T-helper 17 cell (primary cell): ENCODE data around the gene RND2. TPM values are rescaled to one million over a fixed set of nuclear protein-coding genes. Genes with fewer than 3 reads are reported as not detected.

Experiments used
- ATAC-seq: fragments of 150-1000 bp; cut with Tn5 transposase; 2 replicates; pipeline ENCODE4 v1.10.0; 2021; ENCODE audit warnings: mild to moderate bottlenecking, moderate library complexity
- DNase-seq, 3 donors: peaks; one replicate each; pipeline versions ENCODE4 v3.0.0 to v3.0.0-alpha.2; 2020 to 2021
- H3K9me3 ChIP-seq: one replicate; pipeline ENCODE4 v1.7.0; 2013; ENCODE audit warnings: low read length, mild to moderate bottlenecking; ENCODE audit not compliant: control insufficient read depth, poor library complexity, severe bottlenecking
- H3K27ac Mint-ChIP-seq: one replicate; pipeline ENCODE4 v1.8.0; 2022; ENCODE audit warnings: mild to moderate bottlenecking, moderate library complexity, mixed read lengths
- H3K27me3 Mint-ChIP-seq: one replicate; pipeline ENCODE4 v1.8.0; 2022; ENCODE audit warnings: mixed read lengths
- H3K36me3 Mint-ChIP-seq: one replicate; pipeline ENCODE4 v1.8.0; 2022; ENCODE audit warnings: low read depth, mixed read lengths
- H3K4me1 Mint-ChIP-seq: one replicate; pipeline ENCODE4 v1.8.0; 2022; ENCODE audit warnings: mild to moderate bottlenecking, mixed read lengths
- H3K4me3 Mint-ChIP-seq: one replicate; pipeline ENCODE4 v1.8.0; 2022; ENCODE audit warnings: mild to moderate bottlenecking, moderate library complexity, mixed read lengths
- total RNA-seq, 4 donors: library from RNA in 2 of 4; stranded (reverse) in 2 of 4; gene quantifications; one replicate each; pipeline ENCODE4 v1.2.3 and lab custom pipeline; 2022 to 2026

The RND2 gene
- total RNA-seq, 2 donors from 2014 or later: 0.12 to 1.1 TPM

DNA sequence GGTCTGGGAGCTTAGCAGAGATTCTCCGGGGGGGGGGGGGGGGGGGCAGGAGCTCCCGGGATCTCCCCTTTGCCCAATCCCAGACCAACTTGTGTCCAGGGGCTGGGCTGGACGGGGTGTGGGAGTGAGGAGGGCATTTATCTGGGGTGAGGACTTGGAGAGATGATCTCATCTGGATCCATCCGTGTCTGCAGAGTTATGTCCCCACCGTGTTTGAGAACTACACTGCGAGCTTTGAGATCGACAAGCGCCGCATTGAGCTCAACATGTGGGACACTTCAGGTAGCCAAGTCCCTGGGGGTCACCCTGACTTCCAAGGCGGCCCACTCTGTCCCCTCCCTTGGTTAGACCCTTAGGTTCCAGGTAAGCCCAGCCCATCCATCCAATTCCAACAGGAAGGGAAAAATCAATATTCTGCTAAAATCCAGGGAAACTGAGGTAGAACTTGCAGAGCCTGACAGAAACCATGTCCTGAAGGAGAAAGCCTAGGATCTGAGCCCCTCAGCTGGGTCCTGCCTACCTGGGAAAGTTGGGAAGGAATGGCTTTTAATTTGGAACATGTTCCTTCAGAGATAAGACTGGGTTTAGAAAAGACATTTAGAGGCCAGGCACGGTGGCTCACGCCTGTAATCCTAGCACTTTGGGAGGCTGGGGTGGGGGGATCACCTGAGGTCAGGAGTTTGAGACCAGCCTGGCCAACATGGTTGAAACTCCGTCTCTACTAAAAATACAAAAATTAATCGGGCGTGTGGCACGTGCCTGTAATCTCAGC lies 921 bp downstream of the RND2 start:
- peak overlapping the region; percentile 95 for H3K27ac Mint-ChIP-seq
- H3K36me3 Mint-ChIP-seq: no peaks in the 10 kb centered on the region
- H3K4me1 Mint-ChIP-seq: peaks cover 16% of the 10 kb centered on the region
- ATAC-seq (no peak), DNase-seq (no peak)
- peak overlapping the region; percentile 92 for H3K4me3 Mint-ChIP-seq
- H3K27me3 Mint-ChIP-seq: no peaks in the 10 kb centered on the region
- no peaks in the 10 kb centered on the region for H3K9me3 ChIP-seq

DNA sequence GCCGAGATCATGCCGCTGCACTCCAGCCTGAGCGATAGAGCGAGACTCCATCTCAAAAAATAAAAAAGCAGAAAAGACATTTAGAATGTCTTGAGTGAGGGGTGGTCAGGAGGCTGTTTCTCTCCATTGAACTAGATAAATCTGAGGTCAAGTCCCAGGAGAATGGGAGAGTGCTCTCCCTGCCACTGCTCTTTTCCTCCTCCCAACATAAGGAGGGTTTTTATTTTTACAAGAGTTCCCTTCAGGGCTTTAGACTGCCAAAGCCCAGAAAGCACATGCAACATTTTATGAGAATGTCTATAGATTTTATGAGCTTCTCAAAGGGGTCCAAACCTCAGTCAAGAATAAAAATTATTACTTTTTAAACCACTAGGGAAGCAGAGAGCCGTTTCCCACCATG lies 1.6 kb downstream of the RND2 start:
- no peaks in the 10 kb centered on the region for H3K9me3 ChIP-seq
- DNase-seq (no peak), ATAC-seq (no peak)
- H3K4me3 Mint-ChIP-seq: peak overlapping the region; percentile 25
- no peaks in the 10 kb centered on the region for H3K27me3 Mint-ChIP-seq
- no peaks in the 10 kb centered on the region for H3K36me3 Mint-ChIP-seq
- peak overlapping the region; percentile 95 for H3K27ac Mint-ChIP-seq
- peaks cover 12% of the 10 kb centered on the region for H3K4me1 Mint-ChIP-seq

DNA sequence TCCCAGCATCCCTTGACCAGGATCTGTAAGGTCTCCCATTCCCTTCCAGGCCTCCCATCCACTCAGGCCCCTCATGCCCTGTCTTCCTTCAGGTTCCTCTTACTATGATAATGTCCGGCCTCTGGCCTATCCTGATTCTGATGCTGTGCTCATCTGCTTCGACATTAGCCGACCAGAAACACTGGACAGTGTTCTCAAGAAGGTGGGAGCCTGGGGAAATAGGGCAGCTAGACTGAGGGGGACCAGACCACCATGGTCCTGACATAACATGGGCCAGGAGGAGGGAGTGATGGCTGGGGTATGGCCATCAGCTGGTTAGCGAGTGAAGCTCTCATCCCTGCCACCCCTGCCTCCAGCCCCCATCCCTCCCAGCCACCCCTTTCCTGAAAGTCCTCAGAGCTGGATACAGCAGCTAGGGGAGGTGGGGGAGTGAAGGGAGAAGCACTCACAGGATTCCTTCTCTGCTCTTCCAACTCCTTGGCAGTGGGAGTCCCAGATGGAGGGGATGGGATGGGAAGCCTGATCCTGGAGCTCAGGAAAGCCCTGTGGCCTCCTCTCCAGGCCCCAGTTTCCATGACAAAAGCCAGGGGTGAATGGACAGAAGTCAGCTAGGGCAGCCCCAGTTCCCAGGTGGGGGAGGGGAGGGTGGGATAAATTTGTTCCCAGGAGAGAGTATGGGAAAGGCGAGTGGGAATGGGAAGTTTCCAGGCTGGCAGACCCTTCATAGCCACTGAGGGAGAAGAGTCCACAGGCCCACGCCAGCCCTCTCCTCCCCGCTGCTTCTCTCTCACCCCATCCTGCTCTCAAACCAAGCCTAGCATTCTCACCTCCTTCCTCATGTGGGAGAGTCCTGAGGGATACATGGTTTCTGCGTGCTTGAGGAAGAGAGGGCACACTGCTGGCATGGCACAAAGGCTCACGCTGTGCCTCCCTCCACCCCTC lies 2.3 kb downstream of the RND2 start:
- H3K4me1 Mint-ChIP-seq: peaks cover 12% of the 10 kb centered on the region
- ATAC-seq (no peak), DNase-seq (no peak)
- H3K27me3 Mint-ChIP-seq: no peaks in the 10 kb centered on the region
- peak overlapping the region; percentile 51 for H3K27ac Mint-ChIP-seq
- peak overlapping the region; percentile 57 for H3K4me3 Mint-ChIP-seq
- no peaks in the 10 kb centered on the region for H3K9me3 ChIP-seq
- no peaks in the 10 kb centered on the region for H3K36me3 Mint-ChIP-seq

DNA sequence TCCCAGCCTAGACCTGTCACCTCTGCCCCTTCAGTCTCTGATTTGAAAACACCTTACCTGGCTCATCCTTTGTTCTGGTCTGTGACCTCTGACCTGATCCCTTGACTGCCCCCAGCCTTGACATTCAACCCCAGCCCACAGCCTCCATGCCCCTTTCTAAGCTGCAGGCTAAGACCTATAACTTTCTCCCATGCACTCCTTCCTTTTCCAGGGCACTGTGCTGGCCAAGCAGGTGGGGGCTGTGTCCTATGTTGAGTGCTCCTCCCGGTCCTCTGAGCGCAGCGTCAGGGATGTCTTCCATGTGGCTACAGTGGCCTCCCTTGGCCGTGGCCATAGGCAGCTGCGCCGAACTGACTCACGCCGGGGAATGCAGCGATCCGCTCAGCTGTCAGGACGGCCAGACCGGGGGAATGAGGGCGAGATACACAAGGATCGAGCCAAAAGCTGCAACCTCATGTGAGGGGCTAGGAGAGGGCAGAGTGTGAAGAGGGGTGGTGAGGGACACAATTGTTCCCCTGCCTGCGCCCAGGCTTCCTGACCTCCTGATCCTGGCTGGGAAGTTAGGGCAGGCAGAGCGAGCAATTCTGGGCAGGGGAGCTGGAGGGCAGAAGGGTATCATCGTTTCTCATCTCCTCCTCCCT lies 3.3 kb downstream of the RND2 start:
- ATAC-seq (no peak), DNase-seq (no peak)
- H3K9me3 ChIP-seq: no peaks in the 10 kb centered on the region
- H3K36me3 Mint-ChIP-seq: no peaks in the 10 kb centered on the region
- peak overlapping the region; percentile 51 for H3K27ac Mint-ChIP-seq
- peak overlapping the region; percentile 57 for H3K4me3 Mint-ChIP-seq
- H3K27me3 Mint-ChIP-seq: no peaks in the 10 kb centered on the region
- H3K4me1 Mint-ChIP-seq: peaks cover 12% of the 10 kb centered on the region

DNA sequence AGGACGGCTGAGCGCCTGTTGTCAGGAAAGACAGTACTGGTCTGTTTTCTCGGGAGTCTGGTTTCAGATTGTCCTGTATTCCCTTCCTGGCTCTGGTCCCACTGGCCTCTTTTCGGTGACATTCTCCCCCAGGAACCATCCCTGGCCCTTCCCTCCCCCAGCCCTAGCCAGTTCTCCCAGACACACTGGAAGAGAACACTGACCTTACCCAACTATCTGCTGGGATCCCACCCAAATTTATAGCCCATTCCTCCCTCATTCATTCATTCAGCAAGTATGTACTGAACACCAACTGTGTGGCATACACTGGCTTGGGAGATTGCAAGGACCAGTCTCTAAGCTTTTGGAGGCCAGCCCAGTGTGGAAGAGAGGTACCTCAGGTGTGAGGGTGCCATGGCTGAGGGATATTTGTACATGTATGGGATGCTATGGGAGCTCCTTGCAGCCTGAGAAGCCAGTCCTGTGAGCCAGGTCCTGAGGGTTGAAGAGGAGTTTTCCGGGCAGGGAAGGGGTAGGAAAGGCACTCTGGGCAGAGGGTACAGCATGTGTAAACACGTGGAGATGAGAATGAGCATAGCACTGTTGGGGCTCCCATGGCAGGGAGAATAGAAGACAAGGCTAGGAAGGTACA lies 5.2 kb downstream of the RND2 start:
- no peaks in the 10 kb centered on the region for H3K9me3 ChIP-seq
- H3K27ac Mint-ChIP-seq: peak overlapping the region; percentile 62
- H3K27me3 Mint-ChIP-seq: no peaks in the 10 kb centered on the region
- DNase-seq (no peak), ATAC-seq (no peak)
- no peaks in the 10 kb centered on the region for H3K36me3 Mint-ChIP-seq
- H3K4me1 Mint-ChIP-seq: peaks cover 5% of the 10 kb centered on the region
- no peak overlapping the region for H3K4me3 Mint-ChIP-seq

DNA sequence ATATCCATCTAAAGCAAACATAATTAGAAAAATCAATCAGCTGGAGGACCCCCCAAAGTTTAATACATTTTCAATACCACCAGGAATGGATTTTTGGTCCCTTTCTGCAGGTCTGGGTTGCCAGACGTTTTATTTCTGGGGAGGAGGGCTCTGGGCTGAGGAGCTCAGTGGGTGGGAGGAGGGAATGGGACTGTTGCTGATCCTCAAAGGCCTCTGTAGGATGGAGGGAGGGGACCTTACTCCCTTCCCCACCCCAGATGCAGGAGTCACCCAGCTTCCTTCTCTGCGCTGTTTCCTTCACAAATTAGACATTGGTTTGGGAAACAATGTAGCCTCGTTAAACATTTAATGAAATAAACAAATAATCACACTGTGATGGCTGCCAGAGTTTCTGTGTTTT lies 6.6 kb downstream of the RND2 start:
- ATAC-seq: no peak
- peaks cover 4% of the 10 kb centered on the region for H3K4me1 Mint-ChIP-seq

DNA sequence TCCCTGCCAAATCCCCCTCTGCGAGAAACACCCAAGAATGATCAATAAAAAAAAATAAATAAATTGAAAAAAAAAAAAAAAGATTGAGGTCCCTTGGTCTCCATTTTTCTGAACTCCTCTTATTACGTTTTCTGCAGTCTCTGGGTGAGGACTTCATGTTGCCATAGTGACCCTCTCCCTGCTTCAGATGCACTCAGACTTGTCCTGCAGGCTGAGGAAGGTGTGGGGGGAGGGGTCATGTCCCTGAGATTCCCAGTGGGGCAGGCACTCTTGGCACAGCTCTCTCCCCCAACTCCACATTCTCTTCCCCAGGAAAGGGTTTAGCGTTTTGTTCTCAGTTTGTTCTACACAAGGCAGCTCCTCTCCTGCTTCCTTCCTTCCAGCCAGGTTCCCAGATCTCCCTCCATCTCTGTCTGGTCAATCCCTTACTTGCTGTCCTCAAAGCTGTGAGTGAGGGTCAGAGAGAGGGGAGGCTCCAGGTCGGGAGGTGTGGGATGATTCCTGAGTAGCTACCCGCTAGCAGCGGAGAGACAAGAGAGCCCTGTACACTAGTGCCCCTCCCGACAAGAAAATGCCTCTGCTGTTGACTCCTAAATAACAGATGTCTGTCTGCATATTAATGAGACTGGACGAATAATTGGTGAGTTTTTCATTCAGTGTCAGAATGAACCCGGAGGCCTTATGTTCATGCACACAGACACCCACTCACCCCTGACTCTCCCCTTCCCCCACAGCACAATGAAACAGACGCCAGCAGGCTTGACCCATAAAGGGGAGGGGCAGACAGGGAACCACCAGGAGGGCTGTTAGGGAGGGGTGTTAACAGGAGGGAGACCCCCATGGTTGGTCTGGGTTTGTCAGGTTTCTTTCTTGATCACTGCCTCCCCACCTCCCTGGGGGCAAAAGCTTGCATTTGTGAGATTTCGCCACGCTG lies 9.2 kb downstream of the RND2 start:
- H3K27ac Mint-ChIP-seq: no peak overlapping the region
- no peaks in the 10 kb centered on the region for H3K36me3 Mint-ChIP-seq
- H3K27me3 Mint-ChIP-seq: no peaks in the 10 kb centered on the region
- H3K4me1 Mint-ChIP-seq: peaks cover 2% of the 10 kb centered on the region
- DNase-seq (no peak), ATAC-seq (no peak)
- no peaks in the 10 kb centered on the region for H3K9me3 ChIP-seq
- no peak overlapping the region for H3K4me3 Mint-ChIP-seq

More for the DNA sequence above, 6.6 kb downstream of the RND2 start:
- H3K36me3 Mint-ChIP-seq: no peaks in the 10 kb centered on the region
- H3K27ac Mint-ChIP-seq: no peak overlapping the region
- H3K9me3 ChIP-seq: no peaks in the 10 kb centered on the region
- no peak overlapping the region for H3K4me3 Mint-ChIP-seq
- H3K27me3 Mint-ChIP-seq: no peaks in the 10 kb centered on the region
- no peak for DNase-seq

DNA sequence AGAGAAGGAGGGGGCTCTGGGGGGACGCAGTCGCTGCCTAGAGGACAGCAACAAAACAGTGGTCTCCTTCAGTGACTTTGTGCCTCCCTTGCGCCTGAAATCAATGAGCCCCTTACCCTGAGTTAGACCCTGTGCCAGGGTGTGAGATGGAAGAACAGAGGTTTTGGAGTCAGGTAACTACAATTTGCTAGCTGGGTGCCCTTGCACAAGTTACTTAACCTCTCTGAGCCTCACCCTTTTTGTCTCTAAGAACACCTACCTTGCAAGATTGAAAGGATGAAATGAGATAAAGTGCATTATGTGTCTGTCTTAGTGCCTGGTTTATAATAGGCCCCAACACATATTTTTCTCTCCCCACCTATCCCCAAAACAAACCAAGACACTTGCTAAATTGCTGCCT lies 9.9 kb downstream of the RND2 start:
- no peaks in the 10 kb centered on the region for H3K27me3 Mint-ChIP-seq
- peak overlapping the region; percentile 56 for H3K4me3 Mint-ChIP-seq
- peaks cover 2% of the 10 kb centered on the region for H3K4me1 Mint-ChIP-seq
- H3K9me3 ChIP-seq: no peaks in the 10 kb centered on the region
- ATAC-seq (no peak), DNase-seq (no peak)
- H3K27ac Mint-ChIP-seq: peak overlapping the region; percentile 63
- no peaks in the 10 kb centered on the region for H3K36me3 Mint-ChIP-seq

DNA sequence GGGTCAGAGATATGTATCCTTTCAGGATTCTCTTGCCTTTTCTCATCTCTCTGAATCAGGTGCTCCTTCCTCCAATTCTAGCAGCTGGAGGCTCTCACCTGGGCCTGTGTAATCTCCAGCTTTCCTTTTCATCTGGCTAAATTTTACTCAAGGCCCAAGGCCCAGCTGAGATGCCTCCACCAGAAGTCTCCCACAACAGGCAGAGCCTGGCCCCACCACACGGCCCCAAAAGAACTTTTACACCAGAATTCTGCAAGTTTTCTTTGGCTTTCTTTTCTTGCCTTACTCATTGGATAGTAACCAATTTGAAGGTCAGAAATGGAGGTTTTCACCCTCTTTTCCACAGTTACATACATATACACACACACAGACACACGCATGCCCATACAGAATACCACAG lies 14.6 kb downstream of the RND2 start:
- H3K27me3 Mint-ChIP-seq: no peaks in the 10 kb centered on the region
- DNase-seq (no peak), ATAC-seq (no peak)
- no peak overlapping the region for H3K4me3 Mint-ChIP-seq
- H3K27ac Mint-ChIP-seq: no peak overlapping the region
- H3K4me1 Mint-ChIP-seq: peaks cover 2% of the 10 kb centered on the region
- no peaks in the 10 kb centered on the region for H3K9me3 ChIP-seq
- no peaks in the 10 kb centered on the region for H3K36me3 Mint-ChIP-seq

DNA sequence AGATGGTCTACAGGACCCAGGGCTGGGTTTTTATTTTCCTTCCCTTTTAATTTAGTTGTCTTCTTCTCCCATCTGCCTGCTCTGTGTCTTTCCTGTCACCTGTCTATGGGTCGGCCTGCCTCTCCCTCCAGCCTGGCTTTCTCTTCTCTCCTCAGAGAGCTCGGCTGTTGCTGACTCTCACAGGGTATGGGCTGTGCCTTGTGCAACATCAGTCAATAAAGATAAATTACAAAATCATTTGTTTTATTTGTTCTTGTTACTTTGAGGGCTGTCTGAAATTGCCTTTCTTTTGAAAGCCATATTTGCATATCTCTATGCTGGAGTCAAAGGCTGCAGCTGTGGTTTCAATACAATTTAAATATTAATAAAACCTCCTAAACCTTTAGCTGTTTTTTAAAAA lies 15.6 kb downstream of the RND2 start:
- Mint-ChIP-seq H3K4me3 (no peak overlapping the region), H3K36me3 (no peaks in the 10 kb centered on the region)
- ATAC-seq: no peak

DNA sequence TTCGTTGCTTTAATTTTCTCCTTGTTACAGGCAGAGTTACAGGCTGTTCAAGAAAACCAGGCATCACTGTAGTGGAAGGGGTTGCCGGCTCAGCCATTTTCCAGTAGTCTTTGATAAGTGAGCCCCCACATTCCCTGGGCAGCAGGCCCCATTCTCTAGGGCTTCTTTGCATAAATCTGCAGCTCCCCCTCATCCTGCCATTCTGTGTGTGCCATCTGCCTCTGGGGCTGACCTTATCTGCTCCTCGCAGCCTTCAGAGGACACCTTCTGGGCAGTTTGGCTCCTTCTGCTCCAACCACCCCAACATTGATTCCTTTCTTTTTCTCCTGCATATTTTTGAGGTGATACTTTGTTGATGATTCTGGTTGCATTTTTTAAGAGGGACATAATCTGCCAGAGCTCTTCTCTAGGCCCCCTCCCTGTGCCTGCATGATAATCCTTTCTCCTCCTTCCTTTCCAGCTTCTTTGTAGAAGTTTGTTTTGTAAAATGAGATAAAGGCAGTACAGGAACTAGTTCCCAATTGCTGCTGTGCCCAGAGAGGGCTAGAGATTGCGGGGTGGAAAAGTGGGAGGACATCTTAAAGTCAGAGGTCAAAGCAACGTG lies 17.1 kb downstream of the RND2 start:
- H3K27ac Mint-ChIP-seq: no peak overlapping the region

More for the DNA sequence above, 15.6 kb downstream of the RND2 start:
- Mint-ChIP-seq H3K27ac (no peak overlapping the region), H3K27me3 (no peaks in the 10 kb centered on the region), H3K4me1 (no peaks in the 10 kb centered on the region)
- DNase-seq: no peak
- H3K9me3 ChIP-seq: no peaks in the 10 kb centered on the region

DNA sequence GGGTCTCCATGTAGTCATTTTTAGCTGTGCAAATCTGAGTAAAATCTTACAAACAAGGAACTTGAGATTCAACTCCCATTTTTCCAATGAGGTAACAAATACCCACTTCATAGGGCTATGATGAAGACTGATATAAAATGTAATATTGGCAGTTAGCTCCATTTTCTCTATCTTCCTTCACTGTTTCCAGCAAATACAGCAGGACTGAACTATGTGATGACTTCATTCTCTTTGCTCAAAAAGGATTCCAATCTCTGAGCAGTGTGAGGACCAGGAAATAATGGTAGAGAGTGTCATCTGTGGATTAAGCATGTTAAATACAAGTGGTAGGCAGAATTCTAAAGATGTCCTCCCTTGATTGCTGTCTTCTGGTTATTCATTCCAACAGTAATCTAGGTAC lies 18.3 kb downstream of the RND2 start:
- no peaks in the 10 kb centered on the region for H3K4me1 Mint-ChIP-seq
- no peak for DNase-seq
- H3K4me3 Mint-ChIP-seq: no peak overlapping the region
- no peaks in the 10 kb centered on the region for H3K9me3 ChIP-seq
- no peaks in the 10 kb centered on the region for H3K27me3 Mint-ChIP-seq
- ATAC-seq: no peak
- peak overlapping the region; percentile 19 for H3K27ac Mint-ChIP-seq
- H3K36me3 Mint-ChIP-seq: no peaks in the 10 kb centered on the region

More for the DNA sequence above, 17.1 kb downstream of the RND2 start:
- Mint-ChIP-seq H3K27me3 (no peaks in the 10 kb centered on the region), H3K4me1 (no peaks in the 10 kb centered on the region), H3K36me3 (no peaks in the 10 kb centered on the region), H3K4me3 (no peak overlapping the region)
- DNase-seq (no peak), ATAC-seq (no peak)
- H3K9me3 ChIP-seq: no peaks in the 10 kb centered on the region
